GM12878 (cell line): ENCODE measurements around the gene CEP63. TPM values are rescaled to one million over a fixed set of nuclear protein-coding genes. Genes with fewer than 3 reads are reported as not detected.

Experiments
- ATAC-seq: fragments of 200-7000 bp; cut with Tn5 transposase; 3 replicates; pipeline ENCODE4 v1.9.1; 2020; ENCODE audit warnings: mild to moderate bottlenecking, moderate library complexity
- BruUV-seq: library from RNA; stranded (reverse); fragments of 400-500 nt; replicated peaks from 2 replicates; lab custom pipeline; 2021; lab: Mats Ljungman, UMichigan
- CTCF ChIA-PET: fragments of 300-600 bp; sonication (Branson Sonifier 250); formaldehyde crosslinking; extraction: SDS; loops from one replicate; lab custom pipeline; 2021; ENCODE audit warnings: inconsistent platforms; lab: Yijun Ruan, JAX
- POLR2A ChIA-PET: fragments of 350-600 bp; formaldehyde crosslinking; extraction: SDS; loops from one replicate; lab custom pipeline; 2021; ENCODE audit warnings: inconsistent platforms; lab: Charles Lee
- RAD21 ChIA-PET: fragments of 300-600 bp; sonication (Branson Sonifier 250); formaldehyde crosslinking; loops from one replicate; lab custom pipeline; 2023; ENCODE audit warnings: antibody characterized with exemption; ENCODE audit not compliant: unreplicated experiment; lab: Charles Lee
- SMC1A ChIA-PET: fragments of 300-600 bp; sonication (Branson Sonifier 250); formaldehyde crosslinking; loops from one replicate; lab custom pipeline; 2023; ENCODE audit not compliant: unreplicated experiment, uncharacterized antibody; lab: Charles Lee
- DNase-seq: peaks from one replicate; pipeline ENCODE4 v3.0.0-alpha.2; 2011; ENCODE audit warnings: low read depth, low spot score
- FAIRE-seq: peaks from 3 replicates; lab custom pipeline; 2011; peaks lifted over from hg19 to GRCh38; lab: Jason Lieb, UNC
- H2AFZ ChIP-seq: 2 replicates; pipeline ENCODE4 v1.6.0; 2011; ENCODE audit warnings: low read depth, low read length, control low read depth; ENCODE audit not compliant: control insufficient read depth
- H3K27ac ChIP-seq: 2 replicates; pipeline ENCODE4 v1.5.1; 2011; ENCODE audit warnings: control low read depth; ENCODE audit not compliant: control insufficient read depth, insufficient read depth
- H3K27me3 ChIP-seq, 2 experiments: replicated peaks in 1 of 2; 2 replicates each; pipeline versions ENCODE4 v1.6.0 to v1.6.1; 2011; ENCODE audit warnings: low read length in 1 of 2; ENCODE audit not compliant: control insufficient read depth in 2 of 2, insufficient read depth in 2 of 2
- H3K36me3 ChIP-seq, 2 experiments: 2 replicates each; pipeline ENCODE4 v1.5.1; 2011; ENCODE audit warnings: low read length in 1 of 2; ENCODE audit not compliant: control insufficient read depth in 2 of 2, insufficient read depth in 2 of 2
- H3K4me1 ChIP-seq: 2 replicates; pipeline ENCODE4 v1.6.1; 2011; ENCODE audit warnings: mild to moderate bottlenecking, low read length, moderate library complexity, mixed read lengths; ENCODE audit not compliant: control insufficient read depth, insufficient read depth
- H3K4me2 ChIP-seq: 2 replicates; pipeline ENCODE4 v1.6.0; 2011; ENCODE audit warnings: control low read depth; ENCODE audit not compliant: control insufficient read depth, insufficient read depth
- H3K4me3 ChIP-seq: fragments of 200-600 bp; sonication (generic); 2 replicates; pipeline ENCODE4 v1.5.1; 2016
- H3K79me2 ChIP-seq: 2 replicates; pipeline ENCODE4 v1.6.0; 2011; ENCODE audit warnings: low read length; ENCODE audit not compliant: control insufficient read depth, insufficient read depth
- H3K9ac ChIP-seq: 2 replicates; pipeline ENCODE4 v1.8.0; 2011; ENCODE audit warnings: low read length, control low read depth, mixed read lengths; ENCODE audit not compliant: control insufficient read depth, insufficient read depth
- H3K9me3 ChIP-seq: replicated peaks from 3 replicates; pipeline ENCODE4 v1.5.1; 2011; ENCODE audit warnings: mild to moderate bottlenecking, low read length; ENCODE audit not compliant: control insufficient read depth, insufficient read depth
- H4K20me1 ChIP-seq: 2 replicates; pipeline ENCODE4 v1.6.0; 2011; ENCODE audit not compliant: control insufficient read depth, insufficient read depth
- CBX5 ChIP-seq: sonication (generic); IDR thresholded peaks from 2 replicates; pipeline ENCODE4 v1.6.1; 2016; ENCODE audit warnings: low read depth, moderate library complexity, mild to moderate bottlenecking, inconsistent platforms
- E2F8 ChIP-seq: fragments of 450-650 bp; IDR thresholded peaks from 2 replicates; pipeline ENCODE4 v1.6.1; 2018; ENCODE audit warnings: mild to moderate bottlenecking, low read depth, moderate library complexity; ENCODE audit not compliant: partially characterized antibody
- E4F1 ChIP-seq: fragments of 450-650 bp; IDR thresholded peaks from 2 replicates; pipeline ENCODE4 v1.6.1; 2018; ENCODE audit warnings: borderline replicate concordance, mild to moderate bottlenecking; ENCODE audit not compliant: partially characterized antibody
- HDGF ChIP-seq: fragments of 450-650 bp; IDR thresholded peaks from 2 replicates; pipeline ENCODE4 v1.6.1; 2016; ENCODE audit warnings: antibody characterized with exemption
- IKZF2 ChIP-seq, 2 experiments: fragments of 450-650 bp; IDR thresholded peaks; 2 replicates each; pipeline ENCODE4 v1.6.1; 2017; ENCODE audit warnings: mild to moderate bottlenecking in 2 of 2, moderate library complexity in 2 of 2
- MTA2 ChIP-seq: fragments of 450-650 bp; IDR thresholded peaks from 2 replicates; pipeline ENCODE4 v1.6.1; 2016; ENCODE audit warnings: low read depth, mild to moderate bottlenecking, moderate library complexity
- NFYA ChIP-seq: IDR thresholded peaks from 2 replicates; pipeline ENCODE4 v1.6.1; 2011; ENCODE audit warnings: low read depth, mild to moderate bottlenecking, low read length, improper control_type of control experiment, borderline replicate concordance
- NR2C1 ChIP-seq: fragments of 450-650 bp; IDR thresholded peaks from 2 replicates; pipeline ENCODE4 v1.6.1; 2017; ENCODE audit warnings: antibody characterized with exemption, mild to moderate bottlenecking, moderate library complexity
- STAT1 ChIP-seq: fragments of 450-650 bp; conservative IDR thresholded peaks from 2 replicates; pipeline ENCODE4 v1.6.1; 2014; ENCODE audit warnings: antibody characterized with exemption, mild to moderate bottlenecking
- TBL1XR1 ChIP-seq: IDR thresholded peaks from 2 replicates; pipeline ENCODE4 v1.6.1; 2012; ENCODE audit warnings: low read depth, low read length, improper control_type of control experiment
- ZNF687 ChIP-seq: fragments of 450-650 bp; IDR thresholded peaks from 2 replicates; pipeline ENCODE4 v1.6.1; 2017; ENCODE audit warnings: mild to moderate bottlenecking, moderate library complexity
- WGBS: methylation state at CpG from one replicate; pipeline ENCODE4 v1.1.6; 2016; ENCODE audit warnings: low lambda C conversion rate; ENCODE audit not compliant: insufficient replicate concordance, insufficient coverage; ENCODE audit errors: missing lambda C conversion rate; 5-methylcytosine and 5-hydroxymethylcytosine counted together
- in situ Hi-C: fragments of 300-500 bp; cut with MboI; formaldehyde crosslinking; loops from 9 replicates; pipeline ENCODE4 v1.14.3; 2018; ENCODE audit warnings: mixed read lengths
- intact Hi-C: fragments of 100-400 bp; cut with micrococcal nuclease; formaldehyde crosslinking; loops from one replicate; pipeline ENCODE4 v1.14.2; 2022; ENCODE audit not compliant: unreplicated experiment
- polyA plus RNA-seq, 11 experiments: library from polyadenylated mRNA; depleted of rRNA in 4 of 11; unstranded in 6 of 11; stranded (reverse) in 5 of 11; fragments of >200 nt; fragmentation: Nextera tagmentation in 4 of 11; fragmentation: Illumina TruSeq in 1 of 11; extraction: Ambion mirVana in 4 of 11; extraction: Trizol in 1 of 11; gene quantifications; 1 replicate in 1 of 11; 2 replicates in 10 of 11; pipeline versions ENCODE4 v1.2.1 to v1.2.3, GENCODE V29; 2011 to 2016; ENCODE audit warnings: inconsistent platforms in 2 of 11, missing spikeins in 2 of 11, low read depth in 1 of 11
- total RNA-seq, 4 experiments: library from RNA; depleted of rRNA in 3 of 4; stranded (reverse); fragments of >200 nt in 3 of 4; fragmentation: Illumina TruSeq in 1 of 4; extraction: Trizol in 1 of 4; gene quantifications; 2 replicates each; pipeline versions ENCODE4 v1.2.1 to v1.2.3, GENCODE V29; 2013 to 2021
- TF ChIP-seq, protein P1 (sequence below): fragments of 450-650 bp; IDR thresholded peaks from 2 replicates; pipeline ENCODE4 v1.6.1; 2016; ENCODE audit warnings: mild to moderate bottlenecking

The CEP63 gene
- total and polyA plus RNA-seq, 10 of the 15 experiments (the other 5 are each of a cell fraction or from before 2014, with no cell fraction given) = 14.0 to 36.9 (median 26.8) TPM

DNA sequence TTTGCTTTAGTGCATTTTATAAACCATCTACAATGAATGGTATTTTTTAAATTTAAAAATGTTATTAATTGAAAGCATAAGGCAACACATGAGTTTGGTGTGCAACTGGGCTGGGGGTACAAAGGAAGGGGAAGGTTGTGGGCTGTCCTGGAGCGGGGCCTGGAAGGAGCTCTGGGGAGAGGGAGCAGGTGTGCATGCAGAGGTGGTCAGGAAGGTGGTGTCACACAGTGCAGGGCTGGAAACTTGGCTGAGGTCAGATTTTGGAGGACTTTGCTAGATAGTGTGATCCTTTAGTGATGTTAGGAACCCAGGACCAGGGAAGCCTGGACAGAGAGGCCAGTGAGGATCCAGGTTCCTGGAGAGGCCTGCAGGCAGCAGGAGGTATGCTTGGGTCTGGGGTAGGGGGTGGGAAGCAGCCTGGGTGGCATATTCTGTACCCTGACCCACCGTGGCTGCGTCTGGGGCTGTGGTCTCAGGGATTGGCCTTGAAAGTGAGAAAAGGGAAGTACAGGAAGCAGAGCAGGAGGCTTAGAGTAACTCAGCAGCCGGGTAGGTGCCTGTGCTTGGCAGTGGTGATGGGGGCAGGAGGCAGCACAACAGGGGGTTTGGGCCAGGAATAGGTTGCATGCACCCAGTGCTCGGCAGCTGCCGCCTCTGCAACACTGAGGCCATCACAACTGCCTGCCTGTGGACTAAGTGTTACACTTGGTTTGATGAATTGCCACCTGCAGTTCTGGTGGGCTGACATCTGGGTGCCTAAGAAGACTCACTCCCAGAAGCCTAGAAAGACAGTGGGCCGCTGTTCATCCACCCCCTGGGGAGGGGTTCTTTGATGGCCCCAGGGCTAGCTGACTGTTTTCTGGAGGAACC lies 132.0 kb downstream of the CEP63 start:
- ChIA-PET POLR2A (no interaction called here), RAD21 (no interaction called here), SMC1A (interaction anchor here (1.1 kb wide), 1 partner anchor 17 kb away, joined by 3 read pairs; no protein-coding TSS in a partner anchor), CTCF (interaction anchor here (0.8 to 1.7 kb wide), 3 partner anchors 17 to 108 kb away, joined by 3 to 4 read pairs (median 3); no protein-coding TSS in a partner anchor)
- Histone ChIP-seq H4K20me1 (no peaks in the 10 kb centered on the region), H3K4me2 (no peak overlapping the region), H3K4me1 (no peaks in the 10 kb centered on the region), H3K27me3 (no peaks in the 10 kb centered on the region; a peak in 2 of 4 replicates), H3K79me2 (no peaks in the 10 kb centered on the region), H3K9ac (no peak overlapping the region), H3K36me3 (no peaks in the 10 kb centered on the region), H3K9me3 (no peaks in the 10 kb centered on the region), H3K27ac (no peak overlapping the region), H2AFZ (no peak overlapping the region), H3K4me3 (no peak overlapping the region)
- in situ Hi-C loops = no loop called here
- no peak for FAIRE-seq
- intact Hi-C loops = no loop called here
- ATAC-seq = no peak
- WGBS = 26% methylated on average over 7 of the region's 7 CpGs
- DNase-seq = no peak
- BruUV-seq = no TSS peak
- TF ChIP-seq CBX5 (no peak), NR2C1 (no peak), MTA2 (no peak), STAT1 (no peak), NFYA (no peak), TBL1XR1 (no peak), ZNF687 (no peak), IKZF2 (IDR thresholded peaks at IDR 0.05) (no peak), E2F8 (no peak), HDGF (no peak), E4F1 (no peak)
- TF ChIP-seq, protein P1, sequence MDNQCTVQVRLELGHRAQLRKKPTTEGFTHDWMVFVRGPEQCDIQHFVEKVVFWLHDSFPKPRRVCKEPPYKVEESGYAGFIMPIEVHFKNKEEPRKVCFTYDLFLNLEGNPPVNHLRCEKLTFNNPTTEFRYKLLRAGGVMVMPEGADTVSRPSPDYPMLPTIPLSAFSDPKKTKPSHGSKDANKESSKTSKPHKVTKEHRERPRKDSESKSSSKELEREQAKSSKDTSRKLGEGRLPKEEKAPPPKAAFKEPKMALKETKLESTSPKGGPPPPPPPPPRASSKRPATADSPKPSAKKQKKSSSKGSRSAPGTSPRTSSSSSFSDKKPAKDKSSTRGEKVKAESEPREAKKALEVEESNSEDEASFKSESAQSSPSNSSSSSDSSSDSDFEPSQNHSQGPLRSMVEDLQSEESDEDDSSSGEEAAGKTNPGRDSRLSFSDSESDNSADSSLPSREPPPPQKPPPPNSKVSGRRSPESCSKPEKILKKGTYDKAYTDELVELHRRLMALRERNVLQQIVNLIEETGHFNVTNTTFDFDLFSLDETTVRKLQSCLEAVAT = no peak
